Measurements from ENCODE around the gene PPCS. TPM values are rescaled to one million over a fixed set of nuclear protein-coding genes. Genes with fewer than 3 reads are reported as not detected.

The PPCS gene
- total and polyA plus RNA-seq, 2 donors (not counting 1 experiment from before 2014, with no cell fraction given) = 39.3 to 40.3 TPM

DNA sequence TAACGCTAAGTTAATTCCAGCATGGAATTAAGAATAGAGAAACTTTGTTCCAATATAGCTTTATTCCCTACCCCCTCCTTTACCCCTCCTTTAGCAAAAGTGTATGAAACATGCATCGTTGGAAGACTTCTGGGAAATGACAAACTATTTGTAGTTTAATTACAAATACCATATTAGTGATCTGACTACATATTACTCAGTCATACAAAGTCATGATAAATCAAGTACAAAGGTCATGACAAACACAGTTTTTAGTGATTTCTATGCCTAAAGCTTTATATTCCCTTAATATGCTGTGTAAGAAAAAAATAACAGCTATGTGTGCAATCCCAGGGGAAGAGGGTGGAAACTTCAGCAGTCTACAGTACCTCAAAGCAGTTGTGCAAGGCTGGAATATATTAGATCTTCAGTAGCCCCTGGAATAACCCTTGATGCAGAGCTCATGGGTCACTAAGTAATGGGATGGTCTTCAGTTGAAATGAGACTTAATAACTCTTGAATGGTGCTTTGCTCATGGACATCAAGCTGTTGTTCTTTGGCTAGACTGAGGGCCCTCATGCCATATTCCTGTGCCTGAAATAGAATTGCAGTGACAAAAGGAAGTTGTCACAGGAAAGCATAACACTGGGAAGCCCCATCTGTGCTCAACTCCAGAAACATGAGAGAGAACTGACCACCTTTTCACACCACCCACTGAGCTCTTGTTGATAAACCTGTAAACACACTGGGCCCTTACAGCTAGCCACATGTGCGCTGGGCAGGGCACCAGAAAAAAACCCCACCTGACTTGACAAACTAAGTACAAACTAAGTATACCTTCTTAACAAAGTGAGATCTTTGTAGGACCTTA, 25.8 kb upstream of the PPCS start:
- Histone ChIP-seq H3K27ac (ENCODE audit: insufficient read depth, low read length) (no peak overlapping the region), H3K4me3 (replicated peaks in 1 of 4; ENCODE audit: control extremely low read depth in 1 of 4, insufficient read depth in 1 of 4, low read depth in 3 of 4, low read length in 4 of 4) (no peak overlapping the region)

DNA sequence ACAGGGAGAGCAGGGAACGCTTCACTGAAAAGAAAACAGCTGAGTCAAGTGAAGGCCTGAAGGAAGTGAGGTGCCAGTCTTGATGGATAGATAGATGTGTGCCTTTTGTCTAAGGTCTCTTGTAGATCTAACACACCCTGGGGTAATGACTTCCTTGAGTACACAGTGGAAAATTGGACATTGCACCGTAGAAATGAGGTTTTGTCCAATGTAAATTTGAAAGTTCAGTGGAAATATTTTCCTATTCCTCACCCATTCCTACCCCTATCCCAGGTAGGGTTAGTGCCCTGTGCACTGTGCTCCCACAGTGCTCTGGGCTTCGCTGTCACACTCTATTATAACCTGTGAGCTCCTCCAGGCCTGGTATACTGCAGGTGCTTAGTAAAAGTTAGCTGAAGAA, 24.8 kb upstream of the PPCS start:
- Histone ChIP-seq H2AFZ (ENCODE audit: low read length) (no peak overlapping the region), H3K36me3 (ENCODE audit: control insufficient read depth, insufficient read depth, low read length) (no peaks in the 10 kb centered on the region), H3K27me3 (ENCODE audit: control insufficient read depth, insufficient read depth, low read length) (no peaks in the 10 kb centered on the region), H3K4me1 (ENCODE audit: control insufficient read depth, extremely low read depth, insufficient read depth, low read length) (no peaks in the 10 kb centered on the region), H3K9me3 (ENCODE audit: control insufficient read depth, insufficient read depth, low read depth, low read length) (no peaks in the 10 kb centered on the region), H3K4me2 (ENCODE audit: extremely low read depth, insufficient read depth, low read length) (no peak overlapping the region), H3K4me3 (replicated peaks in 1 of 4; ENCODE audit: control extremely low read depth in 1 of 4, insufficient read depth in 1 of 4, low read depth in 3 of 4, low read length in 4 of 4) (no peak overlapping the region), H3K9ac (ENCODE audit: insufficient read depth, low read length) (no peak overlapping the region), H4K20me1 (ENCODE audit: control insufficient read depth, extremely low read depth, insufficient read depth, low read length) (no peaks in the 10 kb centered on the region), H3K27ac (ENCODE audit: insufficient read depth, low read length) (no peak overlapping the region), H3K79me2 (ENCODE audit: control insufficient read depth, insufficient read depth, low read length) (no peaks in the 10 kb centered on the region)
- no peak for DNase-seq (ENCODE audit: low read depth in 2 of 2)
- TF ChIP-seq, protein P1, sequence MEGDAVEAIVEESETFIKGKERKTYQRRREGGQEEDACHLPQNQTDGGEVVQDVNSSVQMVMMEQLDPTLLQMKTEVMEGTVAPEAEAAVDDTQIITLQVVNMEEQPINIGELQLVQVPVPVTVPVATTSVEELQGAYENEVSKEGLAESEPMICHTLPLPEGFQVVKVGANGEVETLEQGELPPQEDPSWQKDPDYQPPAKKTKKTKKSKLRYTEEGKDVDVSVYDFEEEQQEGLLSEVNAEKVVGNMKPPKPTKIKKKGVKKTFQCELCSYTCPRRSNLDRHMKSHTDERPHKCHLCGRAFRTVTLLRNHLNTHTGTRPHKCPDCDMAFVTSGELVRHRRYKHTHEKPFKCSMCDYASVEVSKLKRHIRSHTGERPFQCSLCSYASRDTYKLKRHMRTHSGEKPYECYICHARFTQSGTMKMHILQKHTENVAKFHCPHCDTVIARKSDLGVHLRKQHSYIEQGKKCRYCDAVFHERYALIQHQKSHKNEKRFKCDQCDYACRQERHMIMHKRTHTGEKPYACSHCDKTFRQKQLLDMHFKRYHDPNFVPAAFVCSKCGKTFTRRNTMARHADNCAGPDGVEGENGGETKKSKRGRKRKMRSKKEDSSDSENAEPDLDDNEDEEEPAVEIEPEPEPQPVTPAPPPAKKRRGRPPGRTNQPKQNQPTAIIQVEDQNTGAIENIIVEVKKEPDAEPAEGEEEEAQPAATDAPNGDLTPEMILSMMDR (conservative IDR thresholded peaks at IDR 0.05 in 1 of 2, IDR thresholded peaks at IDR 0.05 in 1 of 2; ENCODE audit: low read depth in 1 of 2, low read length in 2 of 2) = no peak
- no peak for TF ChIP-seq EZH2 (IDR thresholded peaks at IDR 0.05; ENCODE audit: low read length, missing control alignments)

More for the DNA sequence above, 25.8 kb upstream of the PPCS start:
- no peaks in the 10 kb centered on the region for H3K79me2 ChIP-seq (ENCODE audit: control insufficient read depth, insufficient read depth, low read length)
- H3K4me1 ChIP-seq (ENCODE audit: control insufficient read depth, extremely low read depth, insufficient read depth, low read length) = no peaks in the 10 kb centered on the region
- H4K20me1 ChIP-seq (ENCODE audit: control insufficient read depth, extremely low read depth, insufficient read depth, low read length) = no peaks in the 10 kb centered on the region
- no peak overlapping the region for H3K9ac ChIP-seq (ENCODE audit: insufficient read depth, low read length)
- TF ChIP-seq EZH2 (IDR thresholded peaks at IDR 0.05; ENCODE audit: low read length, missing control alignments) = no peak
- TF ChIP-seq, protein P1 (conservative IDR thresholded peaks at IDR 0.05 in 1 of 2, IDR thresholded peaks at IDR 0.05 in 1 of 2; ENCODE audit: low read depth in 1 of 2, low read length in 2 of 2) = no peak
- no peaks in the 10 kb centered on the region for H3K27me3 ChIP-seq (ENCODE audit: control insufficient read depth, insufficient read depth, low read length)
- no peaks in the 10 kb centered on the region for H3K36me3 ChIP-seq (ENCODE audit: control insufficient read depth, insufficient read depth, low read length)
- H3K9me3 ChIP-seq (ENCODE audit: control insufficient read depth, insufficient read depth, low read depth, low read length) = no peaks in the 10 kb centered on the region
- H3K4me2 ChIP-seq (ENCODE audit: extremely low read depth, insufficient read depth, low read length) = no peak overlapping the region
- no peak overlapping the region for H2AFZ ChIP-seq (ENCODE audit: low read length)
- peak in 1 of 2 donors; percentile 17 for DNase-seq (ENCODE audit: low read depth in 2 of 2)

DNA sequence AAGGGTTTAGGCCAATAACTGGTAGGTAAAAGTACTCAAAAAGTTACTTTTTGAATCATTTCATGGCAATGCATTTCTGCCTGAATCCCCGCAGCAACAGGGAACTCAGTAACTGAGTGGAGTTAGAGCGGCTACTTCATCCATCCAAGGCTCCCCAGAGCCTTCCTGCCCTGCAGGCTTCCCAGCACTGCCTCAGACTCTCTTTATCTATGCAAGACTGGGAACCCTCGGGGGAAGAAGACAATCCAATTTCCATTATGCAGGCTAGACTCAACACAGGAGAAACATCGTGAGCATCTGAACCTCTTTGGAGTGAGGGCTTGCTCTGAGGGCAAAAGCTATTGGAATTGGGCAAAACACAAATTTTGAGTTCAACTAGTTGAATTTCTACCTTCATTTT, 23.6 kb upstream of the PPCS start:
- Histone ChIP-seq H3K4me3 (replicated peaks in 1 of 4; ENCODE audit: control extremely low read depth in 1 of 4, insufficient read depth in 1 of 4, low read depth in 3 of 4, low read length in 4 of 4) (no peak overlapping the region), H3K4me2 (ENCODE audit: extremely low read depth, insufficient read depth, low read length) (no peak overlapping the region), H4K20me1 (ENCODE audit: control insufficient read depth, extremely low read depth, insufficient read depth, low read length) (no peaks in the 10 kb centered on the region), H3K9me3 (ENCODE audit: control insufficient read depth, insufficient read depth, low read depth, low read length) (no peaks in the 10 kb centered on the region), H3K27ac (ENCODE audit: insufficient read depth, low read length) (no peak overlapping the region), H3K36me3 (ENCODE audit: control insufficient read depth, insufficient read depth, low read length) (no peaks in the 10 kb centered on the region), H3K4me1 (ENCODE audit: control insufficient read depth, extremely low read depth, insufficient read depth, low read length) (no peaks in the 10 kb centered on the region), H3K9ac (ENCODE audit: insufficient read depth, low read length) (no peak overlapping the region), H3K79me2 (ENCODE audit: control insufficient read depth, insufficient read depth, low read length) (no peaks in the 10 kb centered on the region), H2AFZ (ENCODE audit: low read length) (no peak overlapping the region), H3K27me3 (ENCODE audit: control insufficient read depth, insufficient read depth, low read length) (no peaks in the 10 kb centered on the region)
- no peak for DNase-seq (ENCODE audit: low read depth in 2 of 2)
- TF ChIP-seq, protein P1 (conservative IDR thresholded peaks at IDR 0.05 in 1 of 2, IDR thresholded peaks at IDR 0.05 in 1 of 2; ENCODE audit: low read depth in 1 of 2, low read length in 2 of 2) = no peak
- no peak for TF ChIP-seq EZH2 (IDR thresholded peaks at IDR 0.05; ENCODE audit: low read length, missing control alignments)
